SKM-1 (cell line): ENCODE results near the gene GPR139.

Source experiments
- DNase-seq: peaks from one replicate; lab custom pipeline; 2025; ENCODE audit not compliant: unreplicated experiment; lab: John Stamatoyannopoulos, UW

Gene GPR139

DNA sequence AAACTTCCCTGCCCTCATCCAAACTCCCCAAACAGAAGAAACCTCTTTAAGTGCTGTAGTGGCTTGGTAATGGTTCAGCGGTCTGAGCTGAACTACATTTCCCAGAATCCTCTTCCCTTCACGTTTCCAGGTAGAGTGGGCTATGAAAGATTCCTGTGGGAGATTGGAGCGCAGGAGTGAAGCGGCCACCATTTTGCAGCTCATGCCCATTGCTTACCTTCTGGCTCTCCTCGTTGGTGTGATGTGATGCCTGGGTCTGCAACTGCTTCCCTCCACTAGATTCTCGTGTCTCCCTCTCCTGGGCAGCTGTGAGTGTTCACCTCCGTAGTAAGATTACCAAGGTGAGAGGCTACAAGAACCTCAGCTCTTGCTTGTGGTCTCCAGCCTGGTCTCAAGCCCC lies 82.1 kb downstream of the GPR139 start:
- DNase-seq, result no peak

DNA sequence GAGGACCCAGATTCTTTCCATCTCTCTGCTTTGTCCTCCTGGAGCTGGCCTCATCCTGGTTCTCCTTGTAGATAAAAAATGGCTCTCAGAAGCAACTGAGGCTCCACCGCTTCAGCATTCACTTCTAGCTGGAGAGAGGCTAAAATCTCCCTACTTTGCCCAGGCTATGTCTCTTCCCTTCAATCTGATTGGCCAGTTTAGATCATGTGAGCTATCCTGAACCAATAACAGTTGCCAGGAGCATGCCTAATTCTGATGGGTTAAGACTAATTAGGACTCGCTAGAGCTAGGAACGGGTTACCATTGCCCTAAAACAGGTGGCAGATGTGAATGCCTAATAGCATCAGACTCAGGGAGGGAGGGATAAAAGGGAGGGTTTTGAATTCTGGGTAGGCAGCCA lies 89.6 kb downstream of the GPR139 start:
- no peak for DNase-seq
